Putamen (tissue), 1 donor: Measurements from ENCODE around the gene GPR83.
"Not testable (repeated sequence)": the region's sequence is repeated elsewhere in the genome, so short reads cannot be mapped to it uniquely, and the experiment has no call there.

Experiments
- DNase-seq: peaks from one replicate; pipeline ENCODE4 v3.0.0-alpha.2; 2016; ENCODE audit warnings: low spot score

GPR83 gene

DNA sequence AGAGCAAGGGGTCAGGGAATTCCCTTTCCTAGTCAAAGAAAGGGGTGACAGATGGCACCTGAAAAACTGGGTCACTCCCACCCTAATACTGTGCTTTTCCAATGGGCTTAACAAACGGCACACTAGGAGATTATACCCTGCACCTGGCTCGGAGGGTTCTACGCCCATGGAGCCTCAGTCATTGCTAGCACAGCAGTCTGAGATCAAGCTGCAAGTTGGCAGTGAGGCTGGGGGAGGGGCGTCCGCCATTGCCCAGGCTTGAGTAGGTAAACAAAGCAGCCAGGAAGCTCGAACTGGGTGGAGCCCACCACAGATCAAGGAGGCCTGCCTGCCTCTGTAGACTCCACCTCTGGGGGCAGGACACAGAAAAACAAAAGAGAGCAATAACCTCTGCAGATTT lies 30.6 kb downstream of the GPR83 start:
- not testable (repeated sequence) for DNase-seq

GRCh38 chr11:94350850-94351563 lies 50.2 kb downstream of the GPR83 start:
- DNase-seq, result not testable (repeated sequence)

DNA sequence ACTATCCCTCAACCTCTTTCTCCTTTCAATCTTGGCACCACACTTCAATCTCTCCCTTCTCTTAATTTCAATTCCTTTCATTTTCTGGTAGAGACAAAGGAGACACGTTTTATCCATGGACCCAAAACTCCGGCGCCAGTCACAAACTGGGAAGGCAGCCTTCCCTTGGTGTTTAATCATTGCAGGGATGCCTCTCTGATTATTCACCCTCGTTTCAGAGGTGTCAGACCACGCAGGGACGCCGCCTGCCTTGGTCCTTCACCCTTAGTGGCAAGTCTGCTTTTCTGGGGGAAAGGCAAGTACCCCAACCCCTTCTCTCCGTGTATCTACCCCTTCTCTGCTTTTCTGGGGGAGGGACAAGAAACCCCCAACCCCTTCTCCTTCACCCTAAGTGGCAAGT lies 54.9 kb downstream of the GPR83 start:
- not testable (repeated sequence) for DNase-seq

DNA sequence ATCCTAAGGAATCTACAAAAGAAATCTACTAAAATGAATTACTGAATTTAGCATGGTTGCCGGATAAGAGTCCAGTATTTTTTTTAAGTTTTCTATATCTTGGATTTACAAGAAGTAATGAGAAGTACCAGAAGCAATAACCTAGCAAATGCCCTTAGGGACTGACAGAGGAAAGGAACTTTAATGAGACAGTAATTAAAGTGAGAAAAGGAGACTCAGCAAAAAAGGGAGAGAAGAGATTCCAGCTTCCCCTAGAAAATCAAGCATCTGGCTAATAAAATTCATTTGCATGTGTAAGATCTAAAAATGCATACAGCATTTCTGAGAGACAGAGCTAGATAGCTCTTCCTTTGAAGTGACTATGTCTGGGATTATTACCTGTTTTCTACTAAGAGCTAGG lies 57.7 kb downstream of the GPR83 start:
- no peak for DNase-seq

- no peak for DNase-seq
Measured at GRCh38 chr11:94342250-94342649, 59.0 kb downstream of the GPR83 start.

GRCh38 chr11:94338651-94339050 lies 62.6 kb downstream of the GPR83 start:
- no peak for DNase-seq

DNA sequence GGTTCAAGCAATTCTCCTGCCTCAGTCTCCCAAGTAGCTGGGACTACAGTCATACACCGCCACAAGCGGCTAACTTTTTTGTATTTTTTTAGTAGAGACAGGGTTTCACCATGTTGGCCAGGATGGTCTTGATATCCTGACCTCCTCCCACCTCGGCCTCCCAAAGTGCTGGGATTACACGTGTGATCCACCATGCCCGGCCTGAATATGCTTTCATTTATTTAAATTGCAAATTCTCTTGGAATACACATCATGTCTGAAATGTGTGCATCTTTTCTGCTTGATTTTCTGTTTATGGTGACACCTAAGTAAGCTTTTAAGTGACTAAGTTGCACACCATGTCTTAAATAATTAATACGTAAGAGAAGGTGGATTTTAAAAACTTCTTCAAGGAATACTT lies 65.2 kb downstream of the GPR83 start:
- no peak for DNase-seq

DNA sequence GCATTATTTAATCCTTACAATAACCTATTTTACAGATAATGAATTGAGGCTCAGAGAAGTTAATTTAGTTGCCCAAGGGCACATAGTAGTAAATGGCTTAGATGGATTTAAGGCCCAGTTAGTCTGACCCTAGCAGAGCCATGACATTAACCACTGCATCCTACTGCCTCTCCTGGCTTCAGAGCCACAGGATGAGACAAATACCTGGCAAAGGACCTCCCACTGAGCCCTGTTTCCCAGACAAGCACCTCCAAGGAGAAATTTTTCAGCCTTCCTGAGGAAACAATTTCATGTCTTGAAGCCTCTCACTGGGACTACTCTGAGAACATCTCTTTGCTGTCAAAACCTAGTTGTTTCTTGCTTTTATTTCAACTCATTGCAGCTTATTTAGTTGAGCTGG lies 68.4 kb downstream of the GPR83 start:
- no peak for DNase-seq

DNA sequence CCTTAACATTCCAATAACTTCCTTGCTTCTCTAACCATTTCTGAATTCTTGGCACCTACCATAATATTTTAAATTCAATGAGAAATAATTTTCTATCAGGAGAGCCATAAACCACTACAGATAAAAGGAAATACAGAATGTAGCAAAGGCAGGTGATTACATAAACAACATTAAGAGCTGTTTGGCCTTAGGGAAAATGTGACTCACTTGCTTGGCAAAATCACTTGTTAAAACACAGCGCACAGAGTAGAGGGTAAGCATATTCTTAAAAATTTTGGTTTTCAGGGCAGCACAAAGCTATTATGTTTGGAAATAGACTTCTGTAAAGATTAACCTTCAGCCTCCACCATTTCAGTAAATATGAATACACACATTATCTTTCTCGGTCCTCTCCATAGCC lies 70.4 kb downstream of the GPR83 start:
- DNase-seq, result no peak

DNA sequence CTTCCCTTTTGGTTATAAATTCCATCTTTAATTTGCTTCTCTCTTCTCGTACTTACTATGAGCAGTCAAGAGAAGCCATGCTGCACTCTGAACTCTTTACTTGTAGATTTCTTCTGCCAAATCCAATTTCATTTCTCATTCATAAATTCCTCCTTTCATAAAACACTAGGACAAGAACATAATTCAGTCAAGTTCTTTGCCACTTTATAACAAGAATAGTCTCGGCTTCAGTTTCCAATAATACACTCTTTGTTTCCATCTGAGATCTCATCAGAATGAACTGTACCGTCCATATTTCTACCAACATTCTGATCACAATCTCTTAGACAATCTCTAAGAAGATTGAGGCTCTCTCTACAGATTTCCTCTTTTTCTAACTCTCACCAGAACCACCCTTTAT lies 71.7 kb downstream of the GPR83 start:
- DNase-seq, result no peak

GRCh38 chr11:94328587-94329080 lies 72.6 kb downstream of the GPR83 start:
- DNase-seq, result no peak
